ENCODE data around the gene FAM25G.

FAM25G gene

DNA sequence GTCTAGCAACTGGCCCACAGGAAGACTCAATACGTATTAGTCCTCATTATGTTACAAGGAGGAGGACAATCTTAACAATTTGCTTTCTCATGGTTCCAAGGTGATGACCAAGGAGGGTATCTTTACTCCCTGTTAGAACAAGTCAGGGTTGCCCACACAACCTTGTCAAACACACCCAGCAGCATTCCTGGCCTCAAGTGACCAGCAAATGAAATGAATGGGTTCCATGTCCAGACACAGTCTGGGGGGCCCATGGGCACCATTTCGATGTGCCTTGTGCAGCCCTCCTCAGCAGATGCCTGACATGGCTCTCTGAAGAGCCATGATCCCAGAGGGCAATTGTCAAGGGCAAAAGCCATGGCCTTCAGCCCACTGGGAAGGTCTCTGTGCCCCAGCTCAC lies 48.4 kb downstream of the FAM25G start:
- H3K4me3 ChIP-seq (ENCODE audit: low read depth, low read length), result no peak overlapping the region
- TF ChIP-seq, protein P1, sequence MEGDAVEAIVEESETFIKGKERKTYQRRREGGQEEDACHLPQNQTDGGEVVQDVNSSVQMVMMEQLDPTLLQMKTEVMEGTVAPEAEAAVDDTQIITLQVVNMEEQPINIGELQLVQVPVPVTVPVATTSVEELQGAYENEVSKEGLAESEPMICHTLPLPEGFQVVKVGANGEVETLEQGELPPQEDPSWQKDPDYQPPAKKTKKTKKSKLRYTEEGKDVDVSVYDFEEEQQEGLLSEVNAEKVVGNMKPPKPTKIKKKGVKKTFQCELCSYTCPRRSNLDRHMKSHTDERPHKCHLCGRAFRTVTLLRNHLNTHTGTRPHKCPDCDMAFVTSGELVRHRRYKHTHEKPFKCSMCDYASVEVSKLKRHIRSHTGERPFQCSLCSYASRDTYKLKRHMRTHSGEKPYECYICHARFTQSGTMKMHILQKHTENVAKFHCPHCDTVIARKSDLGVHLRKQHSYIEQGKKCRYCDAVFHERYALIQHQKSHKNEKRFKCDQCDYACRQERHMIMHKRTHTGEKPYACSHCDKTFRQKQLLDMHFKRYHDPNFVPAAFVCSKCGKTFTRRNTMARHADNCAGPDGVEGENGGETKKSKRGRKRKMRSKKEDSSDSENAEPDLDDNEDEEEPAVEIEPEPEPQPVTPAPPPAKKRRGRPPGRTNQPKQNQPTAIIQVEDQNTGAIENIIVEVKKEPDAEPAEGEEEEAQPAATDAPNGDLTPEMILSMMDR (IDR thresholded peaks at IDR 0.05; ENCODE audit: borderline replicate concordance, insufficient read depth, low read depth, low read length), result no peak

DNA sequence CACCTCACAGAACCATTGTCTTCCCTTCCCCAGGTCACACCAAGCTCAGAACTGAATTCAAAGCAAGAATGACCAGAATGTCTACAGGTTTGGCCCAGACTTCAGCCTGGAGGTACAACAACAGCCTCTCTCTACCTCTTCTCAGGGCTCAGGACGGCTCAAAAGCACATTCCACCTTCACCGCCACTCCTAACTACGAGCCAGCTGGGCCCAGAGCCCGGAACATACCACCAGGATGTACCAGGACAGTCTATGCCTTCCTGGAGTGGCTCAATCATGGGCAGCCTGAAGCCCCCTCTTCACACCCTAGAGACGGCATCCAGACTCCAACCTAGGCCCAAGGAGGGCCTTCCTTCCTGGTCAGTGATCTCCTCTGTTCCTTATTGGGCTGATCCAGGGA lies 49.1 kb downstream of the FAM25G start:
- TF ChIP-seq, protein P1 (IDR thresholded peaks at IDR 0.05; ENCODE audit: borderline replicate concordance, insufficient read depth, low read depth, low read length), result no peak
- no peak overlapping the region for H3K4me3 ChIP-seq (ENCODE audit: low read depth, low read length)

DNA sequence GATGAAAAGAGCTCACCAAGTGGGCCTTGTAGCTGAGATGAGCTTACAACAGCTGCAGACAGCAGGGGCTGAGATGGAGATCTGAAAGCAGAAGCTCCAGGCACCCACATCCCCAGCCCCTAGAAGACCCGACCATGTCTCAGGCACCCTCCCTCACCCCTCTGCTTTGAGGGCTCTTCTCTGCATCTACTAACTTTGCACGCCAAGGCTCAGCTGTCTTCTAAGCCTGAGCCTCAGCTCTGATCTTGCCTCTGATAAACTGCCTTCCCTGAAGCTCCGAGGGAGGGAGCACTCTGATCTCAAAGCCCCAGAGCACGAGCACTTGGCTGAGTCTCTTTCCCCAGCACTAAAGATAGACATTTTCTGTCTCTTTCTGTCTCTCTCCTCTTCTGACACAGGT lies 49.6 kb downstream of the FAM25G start:
- TF ChIP-seq, protein P1 (IDR thresholded peaks at IDR 0.05; ENCODE audit: borderline replicate concordance, insufficient read depth, low read depth, low read length), result no peak

DNA sequence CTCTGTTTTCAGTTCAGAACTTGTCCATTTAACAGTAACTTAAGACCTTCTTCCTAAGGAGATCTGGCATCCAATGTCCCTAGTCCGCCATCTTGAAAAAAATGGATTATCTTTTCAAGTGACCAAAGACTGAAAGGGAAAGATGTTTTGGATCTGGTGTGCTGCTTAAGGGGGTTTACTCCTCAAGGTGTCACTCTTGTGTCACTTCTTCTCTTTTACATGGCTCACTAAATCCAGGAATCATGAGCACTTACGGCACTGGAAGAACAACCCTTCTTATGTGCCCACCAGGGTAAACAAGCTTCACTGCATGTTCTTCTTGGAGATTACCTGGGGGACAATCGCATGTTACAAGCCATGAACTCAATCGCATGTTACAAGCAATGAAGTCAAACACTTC lies 51.3 kb downstream of the FAM25G start:
- H3K4me3 ChIP-seq (ENCODE audit: low read depth, low read length), result no peak overlapping the region
- TF ChIP-seq, protein P1 (IDR thresholded peaks at IDR 0.05; ENCODE audit: borderline replicate concordance, insufficient read depth, low read depth, low read length), result no peak

More for the DNA sequence above, 49.6 kb downstream of the FAM25G start:
- no peak overlapping the region for H3K4me3 ChIP-seq (ENCODE audit: low read depth, low read length)

DNA sequence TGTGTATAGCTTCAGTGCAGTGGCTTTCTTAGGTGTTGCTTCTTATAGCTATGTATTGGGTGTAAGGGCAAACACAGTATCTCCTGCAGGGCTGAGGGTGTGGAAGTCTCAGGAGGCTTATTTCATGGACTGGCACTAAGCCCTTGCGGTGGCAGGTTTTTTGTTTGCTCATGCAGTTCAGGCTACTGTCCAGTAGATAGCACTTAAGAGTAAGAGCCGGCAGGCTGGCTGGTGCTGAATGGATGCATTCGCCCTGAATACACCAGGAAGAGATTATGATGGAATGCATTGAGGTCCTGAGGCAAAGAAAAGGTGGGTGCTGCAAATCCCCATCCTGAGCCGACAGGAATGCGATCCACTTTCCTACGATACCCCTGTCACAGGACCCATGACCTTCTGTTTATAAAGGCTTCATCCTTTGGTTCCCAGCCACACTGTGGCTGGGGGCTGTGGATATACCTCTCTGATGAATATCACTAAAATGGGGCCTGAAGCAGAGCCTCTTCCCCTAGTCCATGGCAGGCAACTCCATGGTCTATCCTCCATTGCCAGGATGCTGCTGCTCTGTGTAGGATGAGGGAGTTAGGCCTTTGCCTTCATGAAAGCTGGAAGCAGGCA lies 52.5 kb downstream of the FAM25G start:
- TF ChIP-seq, protein P1 (IDR thresholded peaks at IDR 0.05; ENCODE audit: borderline replicate concordance, insufficient read depth, low read depth, low read length), result 0 out of 2 replicates have a peak, but pooled peaks have one; percentile 21
- H3K4me3 ChIP-seq (ENCODE audit: low read depth, low read length), result no peak overlapping the region
